Trophoblast cell (in vitro differentiated cells and primary cell): ENCODE data around the gene ATG16L1.

ENCODE experiments used
- DNase-seq, 2 donors: peaks; one replicate each; pipeline ENCODE4 v3.0.0-alpha.2; 2016
- H2AFZ ChIP-seq: 2 replicates; pipeline ENCODE4 v1.6.1; 2013; ENCODE audit warnings: low read length, moderate library complexity, mild to moderate bottlenecking; ENCODE audit not compliant: insufficient read depth, poor library complexity
- H2AK5ac ChIP-seq: 2 replicates; pipeline ENCODE4 v1.6.1; 2013; ENCODE audit warnings: mild to moderate bottlenecking, low read length
- H2BK120ac ChIP-seq: 2 replicates; pipeline ENCODE4 v1.6.1; 2013; ENCODE audit warnings: low read length, mild to moderate bottlenecking, moderate library complexity; ENCODE audit not compliant: insufficient read depth, poor library complexity
- H2BK12ac ChIP-seq: 2 replicates; pipeline ENCODE4 v1.6.1; 2013; ENCODE audit warnings: mild to moderate bottlenecking, low read length, moderate library complexity
- H2BK5ac ChIP-seq: 2 replicates; pipeline ENCODE4 v1.6.1; 2013; ENCODE audit warnings: low read length, low read depth, moderate library complexity, mild to moderate bottlenecking; ENCODE audit not compliant: poor library complexity
- H3K14ac ChIP-seq: 2 replicates; pipeline ENCODE4 v1.6.1; 2013; ENCODE audit warnings: mild to moderate bottlenecking, low read length
- H3K18ac ChIP-seq: 2 replicates; pipeline ENCODE4 v1.6.1; 2013; ENCODE audit warnings: mild to moderate bottlenecking, low read length
- H3K23ac ChIP-seq: 2 replicates; pipeline ENCODE4 v1.6.1; 2013; ENCODE audit warnings: low read length
- H3K27ac ChIP-seq: 2 replicates; pipeline ENCODE4 v1.5.1; 2013; ENCODE audit warnings: low read depth, mild to moderate bottlenecking, inconsistent platforms, low read length, moderate library complexity
- H3K27me3 ChIP-seq: 2 replicates; pipeline ENCODE4 v1.6.1; 2013; ENCODE audit warnings: inconsistent platforms, mild to moderate bottlenecking, low read length, moderate library complexity; ENCODE audit not compliant: insufficient read depth
- H3K36me3 ChIP-seq, 2 experiments: 1 replicate in 1 of 2; 2 replicates in 1 of 2; pipeline ENCODE4 v1.6.1; 2013; ENCODE audit warnings: low read length in 2 of 2, mild to moderate bottlenecking in 2 of 2, moderate library complexity in 1 of 2; ENCODE audit not compliant: insufficient read depth in 2 of 2, control insufficient read depth in 1 of 2
- H3K4ac ChIP-seq: 2 replicates; pipeline ENCODE4 v1.6.1; 2013; ENCODE audit warnings: low read depth, mild to moderate bottlenecking, low read length, moderate library complexity
- H3K4me1 ChIP-seq, 2 experiments: 1 replicate in 1 of 2; 2 replicates in 1 of 2; pipeline ENCODE4 v1.6.1; 2013; ENCODE audit warnings: low read length in 2 of 2, mild to moderate bottlenecking in 2 of 2, moderate library complexity in 1 of 2; ENCODE audit not compliant: insufficient read depth in 2 of 2, control insufficient read depth in 1 of 2
- H3K4me2 ChIP-seq: 2 replicates; pipeline ENCODE4 v1.6.1; 2013; ENCODE audit warnings: inconsistent platforms, mild to moderate bottlenecking, low read length, moderate library complexity
- H3K4me3 ChIP-seq: 2 replicates; pipeline ENCODE4 v1.5.1; 2013; ENCODE audit warnings: mild to moderate bottlenecking, low read depth, low read length, inconsistent platforms
- H3K79me1 ChIP-seq: one replicate; pipeline ENCODE4 v1.6.1; 2013; ENCODE audit warnings: low read length
- H3K79me2 ChIP-seq: 2 replicates; pipeline ENCODE4 v1.6.1; 2013; ENCODE audit warnings: low read length, mild to moderate bottlenecking; ENCODE audit not compliant: control insufficient read depth, insufficient read depth, poor library complexity
- H3K9ac ChIP-seq: 2 replicates; pipeline ENCODE4 v1.6.1; 2013; ENCODE audit warnings: mild to moderate bottlenecking, low read length
- H3K9me3 ChIP-seq: 2 replicates; pipeline ENCODE4 v1.6.1; 2013; ENCODE audit warnings: low read depth, mild to moderate bottlenecking, control low read depth, inconsistent platforms, low read length; ENCODE audit not compliant: insufficient read depth
- H4K12ac ChIP-seq: 2 replicates; pipeline ENCODE4 v1.6.1; 2013; ENCODE audit warnings: low read depth, mild to moderate bottlenecking, low read length, moderate library complexity
- H4K8ac ChIP-seq: 2 replicates; pipeline ENCODE4 v1.6.1; 2013; ENCODE audit warnings: low read depth, mild to moderate bottlenecking, low read length, moderate library complexity
- H4K91ac ChIP-seq: one replicate; pipeline ENCODE4 v1.6.1; 2013; ENCODE audit warnings: low read depth, mild to moderate bottlenecking, low read length, moderate library complexity
- WGBS: extraction: QIAGEN DNeasy Blood & Tissue Kit; methylation state at CpG from one replicate; pipeline ENCODE4 v1.1.7; 2013; ENCODE audit warnings: missing lambda C conversion rate; ENCODE audit not compliant: insufficient read length, insufficient coverage; ENCODE audit errors: extremely low coverage; 5-methylcytosine and 5-hydroxymethylcytosine counted together

Gene ATG16L1

GRCh38 chr2:233258211-233258610 lies 6.7 kb downstream of the ATG16L1 start:
- Histone ChIP-seq H2BK12ac (no peak overlapping the region), H3K14ac (no peak overlapping the region), H3K9me3 (no peaks in the 10 kb centered on the region), H2AFZ (no peak overlapping the region), H4K91ac (no peak overlapping the region), H2BK120ac (no peak overlapping the region), H3K18ac (no peak overlapping the region), H3K4me3 (no peak overlapping the region), H3K9ac (no peak overlapping the region), H3K79me1 (no peaks in the 10 kb centered on the region), H2AK5ac (no peak overlapping the region), H3K4ac (no peak overlapping the region), H3K27ac (no peak overlapping the region), H3K4me1 (peaks cover 3 to 4% of the 10 kb centered on the region in 2 experiments), H3K4me2 (no peak overlapping the region), H3K36me3 (peaks cover 19 to 46% of the 10 kb centered on the region in 2 experiments), H3K79me2 (no peaks in the 10 kb centered on the region), H3K23ac (no peak overlapping the region), H4K12ac (no peak overlapping the region), H4K8ac (no peak overlapping the region), H3K27me3 (no peaks in the 10 kb centered on the region), H2BK5ac (no peak overlapping the region)
- WGBS: no CpG with 5 or more reads among the region's 2 CpGs
- DNase-seq: no peak

- no peak overlapping the region for H2AK5ac ChIP-seq
- H3K79me1 ChIP-seq: no peaks in the 10 kb centered on the region
- no peak overlapping the region for H3K4me3 ChIP-seq
- H3K9me3 ChIP-seq: no peaks in the 10 kb centered on the region
- no peak overlapping the region for H4K8ac ChIP-seq
- H3K4me2 ChIP-seq: no peak overlapping the region
- no peak overlapping the region for H2BK12ac ChIP-seq
- no peak overlapping the region for H2BK120ac ChIP-seq
- no peak overlapping the region for H3K4ac ChIP-seq
- H3K79me2 ChIP-seq: no peaks in the 10 kb centered on the region
- no peak overlapping the region for H3K27ac ChIP-seq
- H3K27me3 ChIP-seq: no peaks in the 10 kb centered on the region
- WGBS: no CpG with 5 or more reads among the region's 1 CpG
- no peak overlapping the region for H2BK5ac ChIP-seq
- H3K4me1 ChIP-seq: no peaks in the 10 kb centered on the region
- H3K36me3 ChIP-seq: peaks cover 31 to 59% of the 10 kb centered on the region in 2 experiments
- H3K9ac ChIP-seq: no peak overlapping the region
- no peak overlapping the region for H4K12ac ChIP-seq
- H3K18ac ChIP-seq: no peak overlapping the region
- no peak overlapping the region for H2AFZ ChIP-seq
- H4K91ac ChIP-seq: no peak overlapping the region
- H3K23ac ChIP-seq: no peak overlapping the region
- no peak for DNase-seq
- H3K14ac ChIP-seq: no peak overlapping the region
Measured at GRCh38 chr2:233259730-233260129, 8.3 kb downstream of the ATG16L1 start.

- Histone ChIP-seq H3K4me2 (no peak overlapping the region), H3K4me1 (no peaks in the 10 kb centered on the region), H2AK5ac (no peak overlapping the region), H3K27me3 (no peaks in the 10 kb centered on the region), H2AFZ (no peak overlapping the region), H3K14ac (no peak overlapping the region), H4K8ac (no peak overlapping the region), H4K91ac (no peak overlapping the region), H3K27ac (no peak overlapping the region), H2BK12ac (no peak overlapping the region), H3K79me1 (no peaks in the 10 kb centered on the region), H3K9me3 (no peaks in the 10 kb centered on the region), H2BK120ac (no peak overlapping the region), H4K12ac (no peak overlapping the region), H3K4me3 (no peak overlapping the region), H3K79me2 (no peaks in the 10 kb centered on the region), H3K18ac (no peak overlapping the region), H3K4ac (no peak overlapping the region), H3K9ac (no peak overlapping the region), H3K23ac (no peak overlapping the region), H2BK5ac (no peak overlapping the region), H3K36me3 (peaks cover 35 to 61% of the 10 kb centered on the region in 2 experiments)
- peak in 1 of 2 donors; percentile 23 for DNase-seq
- no CpG with 5 or more reads among the region's 5 CpGs for WGBS
Measured at GRCh38 chr2:233260661-233261060, 9.2 kb downstream of the ATG16L1 start.

- no peak for DNase-seq
- H4K91ac ChIP-seq: no peak overlapping the region
- no peak overlapping the region for H2BK5ac ChIP-seq
- H3K4me1 ChIP-seq: peaks cover 0 to 3% of the 10 kb centered on the region in 2 experiments
- no peak overlapping the region for H2AK5ac ChIP-seq
- no peak overlapping the region for H2AFZ ChIP-seq
- no peak overlapping the region for H2BK12ac ChIP-seq
- WGBS: no CpG with 5 or more reads among the region's 9 CpGs
- H3K36me3 ChIP-seq: peaks cover 35 to 60% of the 10 kb centered on the region in 2 experiments
- no peaks in the 10 kb centered on the region for H3K79me2 ChIP-seq
- no peak overlapping the region for H2BK120ac ChIP-seq
- no peak overlapping the region for H3K23ac ChIP-seq
- no peaks in the 10 kb centered on the region for H3K79me1 ChIP-seq
- no peak overlapping the region for H4K8ac ChIP-seq
- no peak overlapping the region for H4K12ac ChIP-seq
- no peaks in the 10 kb centered on the region for H3K9me3 ChIP-seq
- no peak overlapping the region for H3K18ac ChIP-seq
- H3K4ac ChIP-seq: no peak overlapping the region
- H3K4me2 ChIP-seq: no peak overlapping the region
- H3K4me3 ChIP-seq: no peak overlapping the region
- no peak overlapping the region for H3K14ac ChIP-seq
- H3K27ac ChIP-seq: no peak overlapping the region
- H3K27me3 ChIP-seq: no peaks in the 10 kb centered on the region
- no peak overlapping the region for H3K9ac ChIP-seq
Measured at GRCh38 chr2:233261819-233262555, 10.5 kb downstream of the ATG16L1 start.
